C4-2B (cell line): ENCODE data around the gene C20orf141.

ENCODE experiments used
- ZFX ChIP-seq: fragments of 450-650 bp; IDR thresholded peaks from 2 replicates; pipeline ENCODE4 v1.6.1; 2017
- TF ChIP-seq, protein P1 (sequence below): fragments of 450-650 bp; conservative IDR thresholded peaks from 2 replicates; pipeline ENCODE4 v1.5.1; 2017; ENCODE audit warnings: mild to moderate bottlenecking

DNA sequence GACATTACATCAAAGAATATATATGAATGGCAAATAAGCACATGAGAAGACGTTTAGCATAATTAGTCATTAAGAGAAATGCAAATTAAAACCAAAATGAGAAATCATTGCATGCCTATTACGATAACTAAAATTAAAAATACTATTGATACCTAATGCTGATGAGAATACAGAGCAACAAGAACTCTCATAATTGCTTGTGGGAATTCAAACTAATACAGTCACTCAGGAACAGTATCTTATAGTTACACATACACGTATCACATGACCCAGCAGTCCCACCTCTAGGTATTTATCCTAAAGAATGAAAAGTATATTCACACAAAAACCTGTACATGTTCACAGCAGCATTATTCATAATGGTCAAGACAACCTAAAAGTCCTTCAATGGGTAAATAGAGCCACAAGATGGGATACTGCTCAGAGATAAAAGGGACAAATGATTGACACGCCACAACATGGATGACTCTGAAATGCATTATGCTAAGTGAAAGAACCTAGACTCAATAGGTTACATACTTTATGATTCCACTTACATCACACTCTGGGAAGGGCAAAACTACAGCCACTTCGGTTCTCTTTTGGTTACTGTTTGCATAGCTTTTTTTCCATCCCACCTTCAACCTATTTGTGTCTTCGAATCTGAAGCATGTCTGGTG is 30.8 kb upstream of the C20orf141 start:
- TF ChIP-seq, protein P1, sequence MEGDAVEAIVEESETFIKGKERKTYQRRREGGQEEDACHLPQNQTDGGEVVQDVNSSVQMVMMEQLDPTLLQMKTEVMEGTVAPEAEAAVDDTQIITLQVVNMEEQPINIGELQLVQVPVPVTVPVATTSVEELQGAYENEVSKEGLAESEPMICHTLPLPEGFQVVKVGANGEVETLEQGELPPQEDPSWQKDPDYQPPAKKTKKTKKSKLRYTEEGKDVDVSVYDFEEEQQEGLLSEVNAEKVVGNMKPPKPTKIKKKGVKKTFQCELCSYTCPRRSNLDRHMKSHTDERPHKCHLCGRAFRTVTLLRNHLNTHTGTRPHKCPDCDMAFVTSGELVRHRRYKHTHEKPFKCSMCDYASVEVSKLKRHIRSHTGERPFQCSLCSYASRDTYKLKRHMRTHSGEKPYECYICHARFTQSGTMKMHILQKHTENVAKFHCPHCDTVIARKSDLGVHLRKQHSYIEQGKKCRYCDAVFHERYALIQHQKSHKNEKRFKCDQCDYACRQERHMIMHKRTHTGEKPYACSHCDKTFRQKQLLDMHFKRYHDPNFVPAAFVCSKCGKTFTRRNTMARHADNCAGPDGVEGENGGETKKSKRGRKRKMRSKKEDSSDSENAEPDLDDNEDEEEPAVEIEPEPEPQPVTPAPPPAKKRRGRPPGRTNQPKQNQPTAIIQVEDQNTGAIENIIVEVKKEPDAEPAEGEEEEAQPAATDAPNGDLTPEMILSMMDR, result no peak
- no peak for TF ChIP-seq ZFX
